ENCODE results near the gene MAMLD1. TPM values are rescaled to one million over a fixed set of nuclear protein-coding genes. Genes with fewer than 3 reads are reported as not detected.
A peak's percentile ranks its signal among the peaks of the same experiment; 100 is the strongest.

MAMLD1 gene
- polyA plus RNA-seq, 1 donor (not counting 4 experiments of a cell fraction or from before 2014, with no cell fraction given): 0.98 TPM

- H4K20me1 ChIP-seq (ENCODE audit: control insufficient read depth, extremely low read depth, insufficient read depth, low read length): no peaks in the 10 kb centered on the region
- dilution Hi-C loops (cut with MboI; ENCODE audit: extremely low pct_ligation_motif_present, low sequenced_read_pairs): no loop called here
- FAIRE-seq (no peak), DNase-seq (ENCODE audit: low read depth, low spot score) (no peak)
- no peak overlapping the region for H3K9ac ChIP-seq (ENCODE audit: control insufficient read depth, extremely low read depth, insufficient read depth, low read length)
- no peak overlapping the region for H3K4me2 ChIP-seq (ENCODE audit: control insufficient read depth, extremely low read depth, insufficient read depth, low read depth, low read length)
- no peak overlapping the region for H3K4me3 ChIP-seq (ENCODE audit: control insufficient read depth in 2 of 3, extremely low read depth in 1 of 3, insufficient read depth in 2 of 3, low read depth in 1 of 3, low read length in 3 of 3)
- TF ChIP-seq, protein P1, sequence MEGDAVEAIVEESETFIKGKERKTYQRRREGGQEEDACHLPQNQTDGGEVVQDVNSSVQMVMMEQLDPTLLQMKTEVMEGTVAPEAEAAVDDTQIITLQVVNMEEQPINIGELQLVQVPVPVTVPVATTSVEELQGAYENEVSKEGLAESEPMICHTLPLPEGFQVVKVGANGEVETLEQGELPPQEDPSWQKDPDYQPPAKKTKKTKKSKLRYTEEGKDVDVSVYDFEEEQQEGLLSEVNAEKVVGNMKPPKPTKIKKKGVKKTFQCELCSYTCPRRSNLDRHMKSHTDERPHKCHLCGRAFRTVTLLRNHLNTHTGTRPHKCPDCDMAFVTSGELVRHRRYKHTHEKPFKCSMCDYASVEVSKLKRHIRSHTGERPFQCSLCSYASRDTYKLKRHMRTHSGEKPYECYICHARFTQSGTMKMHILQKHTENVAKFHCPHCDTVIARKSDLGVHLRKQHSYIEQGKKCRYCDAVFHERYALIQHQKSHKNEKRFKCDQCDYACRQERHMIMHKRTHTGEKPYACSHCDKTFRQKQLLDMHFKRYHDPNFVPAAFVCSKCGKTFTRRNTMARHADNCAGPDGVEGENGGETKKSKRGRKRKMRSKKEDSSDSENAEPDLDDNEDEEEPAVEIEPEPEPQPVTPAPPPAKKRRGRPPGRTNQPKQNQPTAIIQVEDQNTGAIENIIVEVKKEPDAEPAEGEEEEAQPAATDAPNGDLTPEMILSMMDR (optimal IDR thresholded peaks at IDR 0.05 in 1 of 3, IDR thresholded peaks at IDR 0.05 in 1 of 3, conservative IDR thresholded peaks at IDR 0.05 in 1 of 3; ENCODE audit: extremely low read depth in 1 of 3, insufficient read depth in 2 of 3, low read length in 3 of 3): no peak
- no peak for TF ChIP-seq EZH2 (IDR thresholded peaks at IDR 0.05; ENCODE audit: low read length)
- no peak overlapping the region for H2AFZ ChIP-seq (ENCODE audit: control insufficient read depth, low read length)
- peaks cover 11% of the 10 kb centered on the region for H3K4me1 ChIP-seq (ENCODE audit: control insufficient read depth, extremely low read depth, insufficient read depth, low read length)
- H3K9me3 ChIP-seq (ENCODE audit: control insufficient read depth, low read depth, low read length): no peaks in the 10 kb centered on the region
- H3K9me1 ChIP-seq (ENCODE audit: control insufficient read depth, extremely low read depth, insufficient read depth, low read length): no peaks in the 10 kb centered on the region
- H3K27ac ChIP-seq (ENCODE audit: control insufficient read depth, insufficient read depth, low read length): no peak overlapping the region
- H3K27me3 ChIP-seq (ENCODE audit: control insufficient read depth, extremely low read depth, insufficient read depth, low read length): no peaks in the 10 kb centered on the region
- no peaks in the 10 kb centered on the region for H3K79me2 ChIP-seq (ENCODE audit: control insufficient read depth, insufficient read depth, low read length)
- H3K36me3 ChIP-seq (ENCODE audit: control insufficient read depth in 2 of 2, extremely low read depth in 1 of 2, insufficient read depth in 2 of 2, low read length in 2 of 2): no peaks in the 10 kb centered on the region
Measured at GRCh38 chrX:150502979-150503897, 140.1 kb downstream of the MAMLD1 start.

DNA sequence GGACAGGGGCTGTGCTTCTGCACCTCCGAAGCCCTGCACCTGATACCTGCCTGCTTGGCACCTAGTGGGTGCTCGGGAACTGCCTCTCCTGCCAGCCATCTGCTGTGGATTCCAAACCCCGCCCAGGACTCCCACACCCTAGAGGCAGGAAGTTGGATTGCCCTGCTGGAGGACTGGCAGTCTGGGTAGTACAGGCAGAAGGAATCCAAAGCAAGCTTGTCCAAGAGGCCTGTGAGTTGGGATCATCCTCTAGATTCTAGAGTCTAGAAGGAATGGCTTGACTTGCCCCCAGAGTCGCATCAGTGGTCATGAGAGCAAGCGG, 140.7 kb downstream of the MAMLD1 start:
- TF ChIP-seq EZH2 (IDR thresholded peaks at IDR 0.05; ENCODE audit: low read length): no peak
- TF ChIP-seq, protein P1 (optimal IDR thresholded peaks at IDR 0.05 in 1 of 3, IDR thresholded peaks at IDR 0.05 in 1 of 3, conservative IDR thresholded peaks at IDR 0.05 in 1 of 3; ENCODE audit: extremely low read depth in 1 of 3, insufficient read depth in 2 of 3, low read length in 3 of 3): peak in 1 of 3 experiments; percentile 45
- FAIRE-seq: no peak
- Histone ChIP-seq H3K36me3 (ENCODE audit: control insufficient read depth in 2 of 2, extremely low read depth in 1 of 2, insufficient read depth in 2 of 2, low read length in 2 of 2) (no peaks in the 10 kb centered on the region), H3K79me2 (ENCODE audit: control insufficient read depth, insufficient read depth, low read length) (no peaks in the 10 kb centered on the region), H4K20me1 (ENCODE audit: control insufficient read depth, extremely low read depth, insufficient read depth, low read length) (no peaks in the 10 kb centered on the region), H3K27ac (ENCODE audit: control insufficient read depth, insufficient read depth, low read length) (no peak overlapping the region), H3K4me2 (ENCODE audit: control insufficient read depth, extremely low read depth, insufficient read depth, low read depth, low read length) (no peak overlapping the region), H3K4me1 (ENCODE audit: control insufficient read depth, extremely low read depth, insufficient read depth, low read length) (peaks cover 11% of the 10 kb centered on the region), H3K27me3 (ENCODE audit: control insufficient read depth, extremely low read depth, insufficient read depth, low read length) (no peaks in the 10 kb centered on the region), H3K9me1 (ENCODE audit: control insufficient read depth, extremely low read depth, insufficient read depth, low read length) (no peaks in the 10 kb centered on the region), H3K4me3 (ENCODE audit: control insufficient read depth in 2 of 3, extremely low read depth in 1 of 3, insufficient read depth in 2 of 3, low read depth in 1 of 3, low read length in 3 of 3) (no peak overlapping the region), H3K9me3 (ENCODE audit: control insufficient read depth, low read depth, low read length) (no peaks in the 10 kb centered on the region), H2AFZ (ENCODE audit: control insufficient read depth, low read length) (no peak overlapping the region), H3K9ac (ENCODE audit: control insufficient read depth, extremely low read depth, insufficient read depth, low read length) (no peak overlapping the region)
- dilution Hi-C loops (cut with MboI; ENCODE audit: extremely low pct_ligation_motif_present, low sequenced_read_pairs): no loop called here
- DNase-seq (ENCODE audit: low read depth, low spot score): no peak

Data from keratinocyte (primary cell).